C1 segment of cervical spinal cord (tissue), 14 donors: ENCODE results near the gene SSPN.

Experiments used
- DNase-seq, 14 donors: peaks; one replicate each; lab custom pipeline; 2025; lab: John Stamatoyannopoulos, UW

SSPN gene, protein sequence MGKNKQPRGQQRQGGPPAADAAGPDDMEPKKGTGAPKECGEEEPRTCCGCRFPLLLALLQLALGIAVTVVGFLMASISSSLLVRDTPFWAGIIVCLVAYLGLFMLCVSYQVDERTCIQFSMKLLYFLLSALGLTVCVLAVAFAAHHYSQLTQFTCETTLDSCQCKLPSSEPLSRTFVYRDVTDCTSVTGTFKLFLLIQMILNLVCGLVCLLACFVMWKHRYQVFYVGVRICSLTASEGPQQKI

DNA sequence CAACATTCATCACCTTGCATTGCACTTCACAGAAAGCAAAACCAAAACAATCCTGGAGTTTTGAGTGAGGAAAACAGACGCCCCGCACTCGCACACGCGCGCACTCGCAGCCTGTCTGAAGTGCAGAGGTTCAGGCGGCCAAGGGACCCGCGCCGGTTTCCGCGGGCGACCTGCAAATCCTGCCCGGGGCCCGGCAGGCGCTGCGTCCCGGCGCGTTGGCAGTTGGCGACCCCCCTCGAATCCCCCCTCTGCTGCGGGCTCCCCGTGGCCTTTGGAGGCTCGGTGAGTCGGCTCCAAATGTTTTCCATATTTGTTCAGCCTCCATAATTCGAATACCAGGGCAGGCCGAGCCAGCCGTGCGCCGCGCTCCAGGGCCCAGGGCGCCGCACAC lies at the start of gene SSPN:
TSS of gene SSPN (plus strand) at position 324 of the 391 bp plus-strand sequence. CDS start 100 bp downstream, outside the sequence.
- peak in 12 of 14 donors; percentile 63 to 85 (median 80) for DNase-seq

DNA sequence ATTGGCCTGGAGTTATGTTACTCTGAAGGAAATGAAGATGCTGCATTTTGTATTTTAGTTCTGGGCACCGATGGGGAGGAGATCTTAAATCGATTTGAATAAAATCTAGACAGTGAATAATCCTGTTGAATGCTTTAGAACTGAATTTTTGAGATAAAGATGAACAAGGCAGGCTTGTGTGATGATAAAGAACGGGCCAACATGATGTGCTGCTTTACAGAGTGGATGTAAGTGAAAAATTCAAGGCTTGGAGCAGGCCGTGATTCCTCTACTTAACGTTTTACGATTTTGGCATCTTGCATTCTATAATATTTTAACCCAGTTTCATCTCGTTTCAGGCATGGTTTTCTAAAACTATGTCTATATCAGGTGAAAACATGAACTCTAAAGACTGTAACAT lies 47.1 kb upstream of the SSPN start:
- no peak for DNase-seq

DNA sequence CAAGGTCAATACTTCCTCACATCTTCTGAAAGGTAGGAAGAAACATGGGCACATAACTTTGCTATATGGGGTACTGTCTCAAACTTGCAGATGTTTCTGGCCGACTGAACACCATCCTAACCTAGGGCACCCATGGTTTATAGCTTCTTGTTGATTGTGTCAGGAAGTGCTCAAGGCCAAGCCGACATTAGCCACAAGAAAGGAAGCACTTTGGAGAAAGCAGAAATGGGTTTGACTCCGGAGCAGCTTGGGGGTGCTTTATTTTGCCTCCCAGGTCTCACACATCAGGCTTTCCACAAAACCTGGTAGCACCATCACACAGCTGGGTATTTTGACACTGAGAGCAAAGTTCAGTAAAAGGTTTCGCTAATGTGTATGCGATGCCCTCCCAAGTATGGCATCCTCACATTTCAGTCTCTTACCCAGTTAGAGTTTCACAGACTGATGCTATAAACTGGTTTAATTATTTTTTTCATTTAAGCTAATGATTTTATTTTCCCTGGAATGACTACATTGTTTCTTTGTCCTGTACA lies 45.3 kb upstream of the SSPN start:
- DNase-seq, result no peak

DNA sequence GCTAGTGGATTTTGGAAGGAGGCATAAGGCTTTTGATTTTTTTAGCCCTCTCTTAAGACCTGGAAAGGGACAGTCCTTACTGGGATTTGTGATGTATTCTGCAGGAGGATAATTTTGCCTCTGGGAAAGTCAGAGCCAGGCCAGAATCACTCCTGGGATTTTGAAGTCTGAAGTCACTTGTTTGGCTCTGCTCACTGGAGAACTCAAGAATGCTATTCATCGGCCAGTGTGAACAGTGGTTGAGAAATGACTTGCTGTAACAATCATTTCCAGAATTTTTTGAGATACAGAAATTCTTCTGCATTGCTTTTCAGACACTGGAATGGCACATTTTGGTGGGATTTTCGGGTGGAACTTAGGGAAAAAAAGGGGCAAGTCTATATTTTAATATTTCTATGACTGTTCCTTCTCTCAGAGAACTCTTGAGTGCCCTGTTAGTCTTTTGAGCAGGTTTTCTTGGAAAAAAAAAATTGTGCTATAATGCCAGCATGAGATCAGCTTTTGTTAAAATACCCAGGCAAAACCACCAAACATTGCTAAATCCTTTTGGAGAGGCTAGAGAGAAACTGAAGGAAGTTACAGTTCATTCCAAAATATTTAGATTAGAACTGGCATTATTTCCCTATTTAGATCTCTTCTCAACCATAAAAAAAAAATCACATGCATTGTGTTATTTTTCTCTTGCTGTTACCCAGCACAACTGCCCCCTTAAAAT lies 44.5 kb upstream of the SSPN start:
- no peak for DNase-seq

DNA sequence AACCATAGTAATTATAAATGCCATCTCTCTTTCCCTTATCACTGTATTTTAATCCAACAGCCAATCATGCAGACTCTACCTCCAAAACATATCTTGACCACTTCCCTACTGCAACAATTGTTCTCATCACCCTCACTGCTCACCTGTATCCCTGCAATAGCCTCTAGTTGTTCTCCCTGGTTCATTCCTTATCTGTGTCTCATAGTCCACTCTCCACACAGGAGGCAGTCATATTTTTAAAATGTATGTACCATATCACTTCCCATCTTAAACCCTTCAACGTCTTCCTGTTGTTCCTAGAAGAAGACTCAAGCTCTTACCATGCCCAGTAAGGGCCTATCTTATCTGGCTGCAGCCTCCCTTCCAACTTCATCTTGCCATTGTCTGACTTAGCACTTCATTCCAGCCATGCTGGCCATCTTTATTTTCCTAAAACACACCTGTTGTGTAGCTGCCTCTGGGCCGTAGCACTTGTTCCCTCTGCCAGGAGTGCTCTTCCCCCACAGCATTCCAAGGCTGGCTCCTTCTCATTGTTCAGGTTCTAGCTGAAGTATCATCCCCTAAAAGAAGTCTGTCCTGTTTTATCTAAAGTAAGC lies 42.8 kb upstream of the SSPN start:
- no peak for DNase-seq

DNA sequence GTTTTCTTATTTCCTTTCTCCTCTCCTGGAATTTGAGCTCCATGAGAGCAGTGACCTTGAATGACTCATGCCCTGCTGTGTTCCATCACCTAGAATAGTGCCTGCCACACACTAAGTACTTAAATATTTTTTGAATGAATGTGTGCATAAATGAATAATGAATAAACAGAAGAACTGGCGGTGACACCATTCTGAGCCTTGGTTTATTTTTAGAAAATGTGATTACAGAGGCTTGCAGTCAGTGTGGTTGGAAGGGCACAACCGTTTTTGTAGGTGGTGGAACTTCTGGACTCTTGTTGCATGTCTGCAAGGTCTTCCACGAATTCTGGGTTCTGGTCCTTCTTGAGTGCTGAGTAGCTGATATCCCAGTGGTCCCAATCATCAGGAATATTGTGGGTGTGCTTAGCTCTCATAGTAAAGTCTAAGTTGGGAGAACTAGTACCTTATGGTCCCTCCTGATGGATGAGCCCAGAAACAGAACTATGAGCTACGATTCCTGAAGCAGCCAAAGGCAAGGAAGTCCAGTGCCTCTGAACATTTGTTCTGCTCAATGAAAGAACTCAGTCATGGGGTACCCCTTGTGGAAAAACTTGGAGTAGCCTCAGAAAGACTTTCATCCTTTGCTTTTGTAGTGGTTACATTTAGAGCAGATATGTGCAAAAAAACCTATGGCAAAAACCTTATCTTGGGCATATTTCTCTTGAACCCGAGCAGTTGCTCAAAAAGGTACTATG lies 41.8 kb upstream of the SSPN start:
- DNase-seq, result no peak

DNA sequence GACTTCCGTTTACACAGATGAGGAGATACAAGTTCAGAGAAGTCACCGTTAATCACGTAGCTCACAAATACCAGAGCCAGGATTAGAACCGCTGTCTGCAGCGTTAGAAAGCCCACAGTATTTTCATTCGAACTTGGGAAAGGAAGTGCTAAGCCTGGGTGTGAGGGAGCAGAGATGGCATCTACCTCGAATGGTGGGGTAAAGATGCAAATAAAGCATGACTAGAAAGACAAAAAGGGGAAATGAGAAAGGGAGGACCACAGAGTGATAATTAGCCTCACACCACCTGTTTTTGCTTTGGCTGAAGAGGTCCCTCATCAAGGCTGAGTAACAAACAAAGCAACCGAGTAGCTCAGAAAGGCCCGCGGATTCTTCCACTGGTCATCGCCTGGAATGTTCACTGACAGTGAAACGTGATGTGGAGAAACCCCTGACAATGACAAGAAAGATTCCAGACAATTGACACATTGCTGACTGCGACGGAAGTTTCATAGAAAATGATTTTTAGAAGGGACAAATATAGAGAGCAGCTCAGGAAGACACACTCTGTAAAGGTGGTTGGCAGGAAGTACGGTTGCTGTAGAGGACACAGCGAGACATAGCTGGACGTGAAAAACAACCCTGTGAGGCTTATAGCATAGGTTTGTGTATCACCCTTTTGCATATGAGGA lies 39.0 kb upstream of the SSPN start:
- no peak for DNase-seq

DNA sequence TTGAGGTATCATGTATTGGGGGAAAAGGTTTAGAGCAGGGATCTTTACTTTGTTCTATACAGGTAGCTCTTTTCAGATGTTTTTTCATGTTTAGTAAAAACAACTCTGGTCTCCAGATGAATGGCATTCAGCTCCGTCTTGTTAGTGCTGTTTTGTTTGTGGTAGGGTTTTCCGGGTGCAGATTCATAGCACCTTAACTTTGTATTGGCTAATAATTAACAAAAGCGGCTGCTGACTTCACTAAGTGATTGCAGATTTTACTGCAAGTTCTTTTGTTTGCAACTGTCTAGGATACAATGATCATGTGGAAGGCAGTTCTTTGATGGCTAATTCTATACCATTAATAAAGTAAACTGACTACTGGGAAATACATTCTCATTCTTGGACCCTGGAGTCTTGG lies 38.4 kb upstream of the SSPN start:
- no peak for DNase-seq

DNA sequence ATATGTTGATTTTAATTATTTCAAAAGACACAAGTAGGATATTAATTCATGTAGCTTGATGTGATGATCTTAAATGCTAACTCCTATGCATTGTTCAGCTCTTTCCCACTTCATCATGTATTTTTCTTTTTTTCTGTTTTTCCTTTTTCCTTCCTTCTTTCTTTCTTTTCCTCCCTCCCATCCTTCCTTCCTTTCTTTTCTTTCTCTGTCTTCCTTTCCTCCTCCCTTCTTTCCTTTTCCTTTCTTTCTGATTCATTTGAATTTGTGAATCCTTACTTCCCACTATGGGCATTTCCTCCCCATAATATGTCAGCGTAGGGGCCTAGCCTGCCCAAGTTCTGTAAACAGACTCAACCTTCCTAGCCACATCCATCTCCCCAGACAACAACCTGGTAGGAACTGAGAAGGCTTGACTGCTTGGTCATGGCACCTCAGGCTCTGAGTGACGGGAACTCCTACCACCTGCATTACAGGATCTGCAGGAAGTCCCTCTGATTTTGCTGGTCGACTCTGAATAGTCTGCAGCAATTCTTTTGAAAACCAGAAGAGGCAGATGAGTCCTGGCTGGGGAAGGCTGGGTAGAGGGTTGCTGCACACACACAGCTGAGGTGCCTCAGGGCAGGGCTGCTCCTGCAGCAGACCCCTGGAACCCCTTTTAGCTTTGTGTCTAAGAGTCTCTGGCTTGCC lies 37.2 kb upstream of the SSPN start:
- no peak for DNase-seq

DNA sequence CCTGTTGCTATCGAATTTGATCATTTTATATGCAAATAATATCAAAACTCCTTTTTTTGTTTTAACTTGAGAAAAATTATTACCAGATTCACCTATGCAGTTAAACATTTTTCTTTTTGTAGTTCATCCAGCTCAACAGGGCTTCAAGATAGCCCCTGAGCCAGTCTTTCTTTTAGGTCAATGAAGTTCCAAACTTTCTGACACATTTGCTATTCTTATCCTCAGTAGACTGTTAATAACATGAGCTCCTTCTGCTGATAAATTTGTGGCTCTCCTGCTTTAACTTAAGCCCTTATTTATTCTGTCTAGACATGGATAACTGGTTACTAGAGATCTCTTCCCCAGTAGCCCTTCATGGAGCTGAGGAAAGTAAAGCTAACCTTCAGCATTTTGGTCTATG lies 33.2 kb upstream of the SSPN start:
- DNase-seq, result no peak

DNA sequence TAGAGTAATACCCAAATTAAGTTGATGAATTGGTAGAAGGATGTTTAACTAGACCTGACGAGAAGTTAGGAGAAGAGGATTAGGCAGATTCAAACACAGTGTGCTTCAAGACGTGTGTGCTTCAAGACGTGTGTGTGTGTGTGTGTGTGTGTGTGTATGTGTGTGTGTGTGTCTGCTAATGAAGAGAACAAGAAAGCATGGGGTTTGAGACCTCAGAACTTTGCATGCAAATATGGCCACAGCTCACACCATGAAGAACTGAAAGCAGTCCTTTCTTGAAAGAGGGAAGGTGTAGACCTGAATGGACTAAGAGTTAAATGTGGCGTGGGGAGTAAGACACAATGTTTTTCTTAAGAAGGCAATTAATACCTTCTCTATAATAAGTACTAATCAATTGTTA lies 32.5 kb upstream of the SSPN start:
- no peak for DNase-seq

DNA sequence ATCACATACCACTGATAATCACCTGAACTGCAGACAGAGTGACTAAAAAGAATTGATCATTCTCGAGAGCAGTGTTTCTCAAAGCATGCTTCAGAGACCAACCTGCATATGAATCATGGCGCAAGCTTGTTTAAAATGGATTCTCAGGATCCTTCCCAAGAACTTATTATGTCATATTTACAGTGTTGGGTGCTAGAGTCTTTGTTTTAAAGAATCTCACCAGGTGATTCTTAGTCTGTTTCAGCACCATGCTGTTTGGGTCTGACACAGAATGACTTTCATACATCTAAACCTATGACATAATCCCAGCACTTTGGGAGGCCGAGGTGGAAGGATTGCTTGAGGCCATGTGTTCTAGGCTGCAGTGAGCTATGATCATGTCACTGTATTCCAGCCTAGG lies 31.3 kb upstream of the SSPN start:
- DNase-seq, result no peak

DNA sequence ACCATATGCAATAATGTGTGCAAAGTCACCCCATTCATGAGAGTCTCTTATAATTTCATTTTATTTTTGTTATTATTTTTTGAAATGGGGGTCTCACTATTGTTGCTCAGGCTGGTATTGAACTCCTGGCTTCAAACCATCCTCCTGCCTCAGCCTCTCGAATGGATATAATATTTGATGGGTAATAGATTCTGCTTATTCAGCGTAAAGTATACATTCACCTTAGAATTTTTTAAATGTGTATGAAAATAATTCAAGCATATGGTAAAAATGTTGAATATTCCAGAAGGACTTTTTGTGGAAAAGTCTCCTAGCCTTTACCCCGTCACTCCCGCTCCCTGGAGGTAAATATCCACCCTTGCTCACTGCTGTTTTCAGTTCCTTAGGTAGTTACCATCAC lies 23.4 kb upstream of the SSPN start:
- no peak for DNase-seq

DNA sequence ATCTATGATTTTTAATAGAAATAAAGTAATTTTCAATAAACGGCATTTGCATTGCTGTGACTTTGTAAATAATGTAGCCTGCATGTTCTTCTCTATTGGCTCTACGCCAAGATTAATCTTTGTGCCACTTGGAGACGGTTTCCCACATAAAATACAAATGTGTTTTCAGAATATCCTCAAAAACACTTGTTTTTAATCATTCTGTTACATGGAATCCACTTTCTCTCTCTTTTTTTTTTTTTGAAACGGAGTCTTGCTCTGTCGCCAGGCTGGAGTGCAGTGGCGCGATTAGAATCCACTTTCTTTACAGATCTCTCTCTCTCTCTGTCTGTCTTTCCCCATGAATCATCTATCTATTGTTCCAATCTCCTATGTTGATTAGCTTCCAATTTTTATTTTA lies 22.8 kb upstream of the SSPN start:
- DNase-seq, result no peak

DNA sequence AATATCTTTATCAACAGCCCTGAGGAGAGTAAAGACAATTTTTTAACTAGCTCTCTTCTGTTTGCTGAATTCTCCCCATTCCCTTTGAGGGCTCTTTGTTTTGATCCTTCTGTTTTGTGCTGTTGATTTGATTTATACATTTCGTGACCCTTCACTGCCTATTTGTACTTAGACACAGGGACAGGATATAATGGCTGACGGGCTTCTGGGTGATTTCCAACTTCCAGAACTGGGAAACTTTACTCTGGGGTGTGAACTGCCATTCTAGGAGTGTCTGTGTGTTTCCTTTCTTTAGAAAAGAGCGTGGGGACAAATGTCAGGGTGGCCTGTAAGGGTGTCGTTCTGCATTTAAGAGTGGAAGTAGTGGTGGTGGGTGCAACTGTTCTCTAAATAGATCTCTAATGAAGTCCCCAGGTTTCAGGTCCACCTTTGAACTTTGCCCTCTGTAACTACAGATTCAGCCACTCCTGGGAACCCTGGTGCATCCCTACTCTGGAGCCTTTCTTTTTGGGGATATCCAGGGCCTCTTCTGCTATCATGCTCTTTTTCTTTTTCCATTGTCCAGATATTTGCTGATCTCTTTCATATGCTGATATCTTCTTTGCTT lies 22.3 kb upstream of the SSPN start:
- no peak for DNase-seq

DNA sequence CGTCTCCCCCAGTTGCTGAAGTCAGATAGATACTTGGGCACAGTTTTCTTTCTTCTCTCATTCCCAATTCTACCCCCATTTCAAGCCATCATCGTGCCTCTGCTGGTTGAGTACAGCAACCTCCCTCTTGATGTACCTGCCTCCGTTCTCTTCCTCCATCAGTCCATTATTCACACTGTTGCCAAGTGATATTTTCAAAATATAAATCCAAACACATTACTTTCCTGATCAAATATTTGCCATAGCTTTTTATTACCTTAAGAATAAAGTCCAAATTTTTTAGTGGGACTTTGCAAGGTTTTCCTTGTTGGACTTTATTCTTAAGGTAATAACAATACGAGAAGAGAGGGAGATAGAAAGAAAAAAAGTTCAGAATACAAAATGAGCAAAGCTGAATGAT lies 18.6 kb upstream of the SSPN start:
- no peak for DNase-seq

DNA sequence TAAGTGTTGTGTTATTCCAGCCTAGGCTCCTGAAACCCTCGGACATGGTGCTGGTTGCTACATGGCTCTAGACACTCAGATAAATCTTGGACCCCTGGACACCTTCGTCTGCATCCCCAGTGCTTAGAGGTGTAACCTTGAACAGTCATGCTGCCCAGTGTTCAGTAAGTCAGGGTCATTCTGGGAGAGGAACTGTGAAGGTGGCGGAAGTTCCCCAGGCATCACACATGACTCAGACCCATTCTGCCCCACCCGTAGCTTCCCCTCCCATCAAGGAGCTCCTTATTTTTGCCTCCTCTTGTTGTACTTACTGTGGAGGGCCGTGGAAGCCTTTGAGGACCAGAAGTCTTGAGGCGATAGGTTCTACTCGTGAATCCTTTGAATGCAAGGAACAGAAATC lies 18.1 kb upstream of the SSPN start:
- DNase-seq, result no peak

DNA sequence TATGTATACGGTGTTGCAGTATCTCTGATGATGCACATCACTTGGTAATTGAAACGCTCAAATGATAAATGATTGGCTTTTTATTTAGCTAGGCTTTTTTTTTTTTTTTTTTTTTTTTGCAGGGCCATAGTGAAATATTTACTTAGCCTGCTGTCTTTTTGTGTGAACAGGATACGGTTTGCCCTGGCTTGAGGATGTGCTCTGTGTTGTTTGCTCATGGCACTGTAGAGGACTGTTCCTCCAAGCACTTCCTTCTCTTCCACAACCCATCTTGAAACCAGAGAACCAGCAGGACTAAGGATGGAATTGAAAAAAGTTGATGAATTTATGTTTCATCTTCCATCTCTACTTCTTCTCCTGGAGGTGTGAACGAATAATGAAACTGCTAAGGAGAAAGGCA lies 15.5 kb upstream of the SSPN start:
- no peak for DNase-seq

DNA sequence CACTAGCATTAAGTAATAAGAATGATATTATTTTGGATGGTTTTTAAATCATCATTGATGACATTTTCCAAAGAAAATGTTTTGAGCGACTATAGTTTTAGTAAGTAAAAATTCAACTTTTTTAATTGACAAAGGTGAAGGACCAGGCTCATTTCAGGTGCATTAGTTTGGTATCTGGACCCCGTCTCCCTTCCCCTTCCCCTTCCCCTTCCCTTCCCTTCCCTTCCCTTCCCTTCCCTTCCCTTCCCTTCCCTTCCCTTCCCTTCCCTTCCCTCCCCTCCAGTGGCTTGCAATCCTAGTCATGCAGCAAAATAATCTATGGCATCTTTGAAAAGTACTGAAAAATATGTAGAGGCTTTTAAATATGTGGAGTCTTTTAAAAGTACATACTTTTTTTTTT lies 13.0 kb upstream of the SSPN start:
- no peak for DNase-seq

DNA sequence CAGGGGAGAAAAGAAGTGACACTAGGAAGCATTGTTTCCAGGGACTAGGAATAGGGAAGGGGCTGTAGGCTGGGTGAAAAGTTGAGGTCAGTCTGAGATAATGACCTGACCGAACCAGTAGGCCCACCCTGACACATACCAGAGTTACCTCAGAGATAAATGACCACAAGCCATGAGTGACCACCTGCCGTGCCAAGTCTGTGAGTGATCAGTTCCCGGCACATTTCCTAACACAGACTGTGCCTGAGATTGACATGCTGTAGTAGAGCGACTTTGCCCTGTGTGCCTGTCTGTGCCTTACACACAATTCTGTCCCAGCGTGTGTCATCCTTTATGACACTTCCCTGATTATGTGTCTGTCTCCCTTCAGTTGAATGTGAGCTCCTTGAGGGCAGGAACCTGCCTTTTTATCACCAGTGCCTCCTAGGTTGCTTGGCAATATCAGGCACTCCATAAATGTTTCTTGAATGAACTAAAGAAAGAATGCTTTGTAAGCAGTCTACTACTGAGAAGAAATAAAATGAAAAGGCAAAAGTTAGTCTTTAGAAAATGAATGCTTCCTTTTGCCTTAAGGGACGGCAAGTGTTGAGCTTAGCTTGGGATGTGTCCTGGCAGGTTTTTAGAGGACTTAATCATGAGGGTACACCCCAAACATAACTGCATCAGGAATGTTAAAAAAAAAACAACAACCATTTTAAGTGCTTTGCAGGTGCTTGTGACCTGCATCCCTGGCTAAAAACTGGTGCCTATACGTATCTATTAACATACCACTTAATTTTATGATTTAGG lies 9.6 kb upstream of the SSPN start:
- DNase-seq, result no peak
